ENCODE results near the gene ALG12.

Gene ALG12

GRCh38 chr22:49866134-49866533 lies 52.1 kb downstream of the ALG12 start:
- TF ChIP-seq TEAD4 (IDR thresholded peaks at IDR 0.05) (no peak), CEBPB (IDR thresholded peaks at IDR 0.05) (no peak), USF1 (IDR thresholded peaks at IDR 0.05) (no peak), CREB1 (IDR thresholded peaks at IDR 0.05; ENCODE audit: low read depth) (no peak), TAF1 (IDR thresholded peaks at IDR 0.05; ENCODE audit: low read depth) (no peak), RAD21 (IDR thresholded peaks at IDR 0.05; ENCODE audit: low read depth) (no peak), EP300 (IDR thresholded peaks at IDR 0.05; ENCODE audit: borderline replicate concordance) (no peak), ZBTB7A (IDR thresholded peaks at IDR 0.05; ENCODE audit: low read depth) (no peak), NFIC (IDR thresholded peaks at IDR 0.05) (no peak), TCF12 (IDR thresholded peaks at IDR 0.05; ENCODE audit: low read depth) (no peak), FOXM1 (IDR thresholded peaks at IDR 0.05; ENCODE audit: borderline replicate concordance, low read depth) (no peak), EGR1 (IDR thresholded peaks at IDR 0.05) (no peak), REST (IDR thresholded peaks at IDR 0.05; ENCODE audit: low read depth) (no peak), YY1 (IDR thresholded peaks at IDR 0.05; ENCODE audit: low read depth) (no peak), MAX (IDR thresholded peaks at IDR 0.05) (no peak)

- TF ChIP-seq USF1 (IDR thresholded peaks at IDR 0.05) (no peak), NFIC (IDR thresholded peaks at IDR 0.05) (no peak), EGR1 (IDR thresholded peaks at IDR 0.05) (no peak), YY1 (IDR thresholded peaks at IDR 0.05; ENCODE audit: low read depth) (no peak), TAF1 (IDR thresholded peaks at IDR 0.05; ENCODE audit: low read depth) (no peak), FOXM1 (IDR thresholded peaks at IDR 0.05; ENCODE audit: borderline replicate concordance, low read depth) (no peak)
Observed at GRCh38 chr22:49865156-49865555, 53.1 kb downstream of the ALG12 start.

GRCh38 chr22:49863931-49864330 lies 54.3 kb downstream of the ALG12 start:
- TF ChIP-seq MAX (IDR thresholded peaks at IDR 0.05) (no peak), EP300 (IDR thresholded peaks at IDR 0.05; ENCODE audit: borderline replicate concordance) (no peak)

- TF ChIP-seq EP300 (IDR thresholded peaks at IDR 0.05; ENCODE audit: borderline replicate concordance) (no peak), CEBPB (IDR thresholded peaks at IDR 0.05) (no peak), YY1 (IDR thresholded peaks at IDR 0.05; ENCODE audit: low read depth) (no peak), TEAD4 (IDR thresholded peaks at IDR 0.05) (no peak), EGR1 (IDR thresholded peaks at IDR 0.05) (no peak), TAF1 (IDR thresholded peaks at IDR 0.05; ENCODE audit: low read depth) (no peak), MAX (IDR thresholded peaks at IDR 0.05) (no peak)
Observed at GRCh38 chr22:49862496-49862776, 55.8 kb downstream of the ALG12 start.

- TF ChIP-seq USF1 (IDR thresholded peaks at IDR 0.05) (no peak), CEBPB (IDR thresholded peaks at IDR 0.05) (no peak), MAX (IDR thresholded peaks at IDR 0.05) (no peak), YY1 (IDR thresholded peaks at IDR 0.05; ENCODE audit: low read depth) (no peak), EP300 (IDR thresholded peaks at IDR 0.05; ENCODE audit: borderline replicate concordance) (no peak), FOXM1 (IDR thresholded peaks at IDR 0.05; ENCODE audit: borderline replicate concordance, low read depth) (no peak), TAF1 (IDR thresholded peaks at IDR 0.05; ENCODE audit: low read depth) (no peak), NFIC (IDR thresholded peaks at IDR 0.05) (no peak), RAD21 (IDR thresholded peaks at IDR 0.05; ENCODE audit: low read depth) (no peak), TEAD4 (IDR thresholded peaks at IDR 0.05) (no peak), CREB1 (IDR thresholded peaks at IDR 0.05; ENCODE audit: low read depth) (no peak), REST (IDR thresholded peaks at IDR 0.05; ENCODE audit: low read depth) (no peak), EGR1 (IDR thresholded peaks at IDR 0.05) (no peak), ZBTB7A (IDR thresholded peaks at IDR 0.05; ENCODE audit: low read depth) (no peak), TCF12 (IDR thresholded peaks at IDR 0.05; ENCODE audit: low read depth) (no peak)
Observed at GRCh38 chr22:49861642-49862495, 56.4 kb downstream of the ALG12 start.

All from Ishikawa (cell line).